Body of pancreas (tissue), 4 donors: ENCODE results near the gene RIMKLB. TPM values are rescaled to one million over a fixed set of nuclear protein-coding genes. Genes with fewer than 3 reads are reported as not detected.

ENCODE experiments used
- ATAC-seq: fragments of 150-250 bp; one replicate; pipeline ENCODE4 v1.9.1; 2016
- DNase-seq, 4 donors: peaks; one replicate each; pipeline ENCODE4 v3.0.0-alpha.2; 2019
- H3K27ac ChIP-seq, 4 donors: fragments of 200-600 bp; sonication (generic); 1 replicate in 3 of 4; 2 replicates in 1 of 4; pipeline versions ENCODE4 v1.5.1 to v1.6.1; 2016 to 2019; ENCODE audit warnings: mild to moderate bottlenecking in 1 of 4, mixed read lengths in 1 of 4, moderate library complexity in 1 of 4
- H3K27me3 ChIP-seq, 2 donors: fragments of 200-600 bp; sonication (generic); one replicate each; pipeline ENCODE4 v1.6.0; 2016; ENCODE audit warnings: mild to moderate bottlenecking in 1 of 2
- H3K36me3 ChIP-seq, 2 donors: fragments of 200-600 bp; sonication (generic); replicated peaks in 1 of 2; 2 replicates each; pipeline ENCODE4 v1.5.1; 2016; ENCODE audit warnings: low read depth in 2 of 2; ENCODE audit not compliant: insufficient read depth in 1 of 2
- H3K4me1 ChIP-seq: fragments of 200-600 bp; sonication (generic); one replicate; pipeline ENCODE4 v1.6.0; 2016
- H3K4me3 ChIP-seq, 2 donors: fragments of 200-600 bp; sonication (generic); 1 replicate in 1 of 2; 2 replicates in 1 of 2; pipeline ENCODE4 v1.5.1; 2016 to 2019
- H3K9me3 ChIP-seq, 3 donors: fragments of 200-600 bp; sonication (generic); 1 replicate in 2 of 3; 2 replicates in 1 of 3; pipeline ENCODE4 v1.5.1; 2016
- CTCF ChIP-seq, 7 experiments: fragments of 450-650 bp in 4 of 7; fragments of 200-600 bp in 3 of 7; sonication (generic) in 3 of 7; IDR thresholded peaks; one replicate each; pipeline ENCODE4 v1.5.1; 2016 to 2019; ENCODE audit warnings: antibody characterized with exemption in 7 of 7
- POLR2A ChIP-seq, 3 donors: fragments of 450-650 bp; IDR thresholded peaks; one replicate each; pipeline ENCODE4 v1.6.1; 2016; ENCODE audit warnings: antibody characterized with exemption in 3 of 3, mild to moderate bottlenecking in 2 of 3
- WGBS, 2 donors: methylation state at CpG; one replicate each; pipeline ENCODE4 v1.1.5; 2017; 5-methylcytosine and 5-hydroxymethylcytosine counted together
- intact Hi-C: fragments of 100-400 bp; cut with DNase I; formaldehyde crosslinking; loops from one replicate; pipeline ENCODE4 v1.15.1; 2023
- total RNA-seq, 2 donors: library from RNA; depleted of rRNA; stranded (reverse); fragments of >200 nt; gene quantifications; one replicate each; pipeline ENCODE4 v1.1.0, GENCODE V29; 2016

RIMKLB gene
- total RNA-seq, 2 donors from 2014 or later = 18.1 to 19.5 TPM

DNA sequence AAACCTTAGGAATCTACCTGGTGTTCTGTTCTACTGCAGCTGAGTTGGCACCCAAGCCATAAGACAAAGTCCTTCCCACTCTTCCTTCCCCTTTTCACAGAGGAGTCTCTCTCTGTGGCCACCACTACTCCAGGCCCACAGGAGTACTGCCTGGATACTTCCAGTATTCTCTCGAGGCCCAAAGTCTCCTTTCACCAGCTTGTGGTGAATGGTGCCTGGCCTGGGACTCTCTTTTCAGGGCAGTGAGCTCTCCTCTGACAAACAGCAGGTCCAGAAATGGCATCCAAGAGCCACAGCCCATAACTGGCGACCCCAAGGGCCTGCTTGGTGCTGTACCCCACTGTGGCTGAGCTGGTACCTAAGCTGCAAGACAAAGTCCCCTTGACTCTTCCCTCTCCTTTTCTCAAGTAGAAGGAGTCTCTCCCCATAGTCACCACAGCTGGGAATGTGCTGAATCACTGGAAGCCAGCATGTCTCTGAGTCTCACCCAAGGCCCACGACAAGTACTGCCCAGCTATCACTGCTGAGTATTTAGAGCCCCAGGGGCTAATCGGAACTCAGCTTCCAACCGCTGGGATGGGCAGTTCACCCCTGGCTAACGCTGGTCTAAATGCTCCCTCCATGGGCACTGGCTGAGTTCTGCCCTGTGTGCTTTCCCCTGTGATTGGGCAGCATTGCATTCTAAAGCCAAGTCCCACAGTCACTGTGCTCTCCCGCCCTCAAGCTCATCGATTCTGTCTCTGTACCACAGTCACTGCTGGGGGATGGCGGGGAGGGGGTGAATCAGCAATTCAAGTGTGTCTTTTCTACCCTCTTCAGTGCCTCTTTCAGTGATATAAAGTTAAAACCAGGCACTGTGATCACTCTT, 130.7 kb downstream of the RIMKLB start:
- Histone ChIP-seq H3K4me1 (no peaks in the 10 kb centered on the region), H3K36me3 (no peaks in the 10 kb centered on the region), H3K9me3 (no peaks in the 10 kb centered on the region), H3K4me3 (no peak overlapping the region), H3K27me3 (no peaks in the 10 kb centered on the region), H3K27ac (no peak overlapping the region)
- WGBS, 2 donors = 65 to 70% methylated on average over 9 of the region's 9 CpGs
- TF ChIP-seq POLR2A (IDR thresholded peaks at IDR 0.05) (no peak), CTCF (IDR thresholded peaks at IDR 0.05) (no peak)
- intact Hi-C loops = no loop called here
- no peak for ATAC-seq
- no peak for DNase-seq

DNA sequence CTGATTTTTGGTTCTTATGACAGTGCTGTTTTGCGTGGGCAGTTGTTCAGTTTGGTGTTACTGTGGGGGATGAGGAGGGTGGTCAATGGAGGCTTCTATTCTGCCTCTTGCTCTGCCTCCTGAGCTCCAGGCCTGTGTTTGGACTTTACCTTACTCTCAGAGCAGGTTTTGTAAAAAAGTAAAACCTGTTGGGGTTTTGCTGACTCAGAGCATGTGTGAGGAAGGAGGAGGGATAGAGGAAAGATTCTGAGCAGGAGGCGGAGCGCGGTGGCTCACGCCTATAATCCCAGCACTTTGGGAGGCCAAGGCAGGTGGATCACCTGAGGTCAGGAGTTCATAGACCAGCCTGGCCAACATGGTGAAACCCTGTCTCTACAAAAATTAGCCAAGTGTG, 131.3 kb downstream of the RIMKLB start:
- Histone ChIP-seq H3K9me3 (no peaks in the 10 kb centered on the region), H3K4me1 (no peaks in the 10 kb centered on the region), H3K27ac (no peak overlapping the region), H3K36me3 (no peaks in the 10 kb centered on the region), H3K4me3 (no peak overlapping the region), H3K27me3 (no peaks in the 10 kb centered on the region)
- 68 to 87% methylated on average over 5 of the region's 5 CpGs for WGBS, 2 donors
- intact Hi-C loops = no loop called here
- TF ChIP-seq POLR2A (IDR thresholded peaks at IDR 0.05) = no peak
- no peak for TF ChIP-seq CTCF (IDR thresholded peaks at IDR 0.05)
- ATAC-seq = no peak
- DNase-seq = no peak

- no peak for DNase-seq
- 87 to 91% methylated on average over 7 of the region's 7 CpGs for WGBS, 2 donors
- ATAC-seq = no peak
- Histone ChIP-seq H3K36me3 (no peaks in the 10 kb centered on the region), H3K27ac (no peak overlapping the region), H3K27me3 (no peaks in the 10 kb centered on the region), H3K4me1 (no peaks in the 10 kb centered on the region), H3K9me3 (no peaks in the 10 kb centered on the region), H3K4me3 (no peak overlapping the region)
- no peak for TF ChIP-seq POLR2A (IDR thresholded peaks at IDR 0.05)
- TF ChIP-seq CTCF (IDR thresholded peaks at IDR 0.05) = no peak
- intact Hi-C loops = no loop called here
Observed at GRCh38 chr12:8829621-8830020, 131.8 kb downstream of the RIMKLB start.

DNA sequence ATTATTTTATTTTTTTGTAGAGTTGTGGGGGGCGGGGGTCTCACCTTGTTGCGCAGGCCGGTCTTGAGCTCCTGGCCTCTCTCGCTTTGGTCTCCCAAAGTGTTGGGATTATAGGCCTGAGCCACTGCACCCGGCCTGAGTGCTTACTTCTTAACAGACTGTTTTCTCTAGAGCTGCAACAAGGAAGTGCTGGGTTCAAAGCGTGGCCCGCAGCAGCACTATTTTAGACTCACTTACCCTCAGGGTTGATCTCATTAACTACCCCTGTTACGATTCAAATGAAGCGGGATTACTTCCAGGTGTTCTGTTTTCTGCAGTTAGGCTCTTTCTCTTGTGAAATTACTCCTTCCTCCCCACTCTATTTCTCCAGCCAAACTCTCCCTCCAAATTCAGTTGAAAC, 133.3 kb downstream of the RIMKLB start:
- no peak for ATAC-seq
- Histone ChIP-seq H3K4me3 (no peak overlapping the region), H3K4me1 (no peaks in the 10 kb centered on the region), H3K27ac (no peak overlapping the region), H3K27me3 (no peaks in the 10 kb centered on the region), H3K36me3 (no peaks in the 10 kb centered on the region), H3K9me3 (no peaks in the 10 kb centered on the region)
- intact Hi-C loops = no loop called here
- no peak for TF ChIP-seq CTCF (IDR thresholded peaks at IDR 0.05)
- TF ChIP-seq POLR2A (IDR thresholded peaks at IDR 0.05) = no peak
- 83 to 87% methylated on average over 9 of the region's 9 CpGs for WGBS, 2 donors
- DNase-seq = no peak

DNA sequence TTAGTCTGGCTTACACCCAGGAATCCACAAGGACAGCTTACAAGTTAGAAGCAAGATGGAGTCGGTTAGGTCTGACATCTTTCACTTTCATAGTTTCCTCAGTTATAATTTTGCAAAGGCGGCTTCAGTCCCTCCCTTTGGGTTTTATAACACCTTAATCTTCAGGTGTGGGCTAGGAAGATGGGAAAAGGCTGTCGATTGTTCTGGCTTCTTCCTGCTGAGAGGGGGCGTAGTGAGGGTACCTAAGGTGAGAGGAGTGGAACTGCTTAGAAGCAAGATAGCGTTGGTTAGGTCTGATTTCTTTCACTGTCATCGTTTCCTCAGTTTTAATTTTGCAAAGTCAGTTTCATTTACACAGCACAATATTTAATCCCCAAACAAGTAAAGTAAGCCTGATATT, 134.7 kb downstream of the RIMKLB start:
- Histone ChIP-seq H3K9me3 (no peaks in the 10 kb centered on the region), H3K4me3 (no peak overlapping the region), H3K27ac (no peak overlapping the region), H3K4me1 (no peaks in the 10 kb centered on the region), H3K27me3 (no peaks in the 10 kb centered on the region), H3K36me3 (no peaks in the 10 kb centered on the region)
- no peak for TF ChIP-seq CTCF (IDR thresholded peaks at IDR 0.05)
- TF ChIP-seq POLR2A (IDR thresholded peaks at IDR 0.05) = no peak
- WGBS, 2 donors = 71 to 73% methylated on average over 6 of the region's 6 CpGs
- DNase-seq (no peak), ATAC-seq (no peak)
- intact Hi-C loops = no loop called here
